Transverse colon (tissue), 4 donors: ENCODE measurements around the gene PDE4B. TPM values are rescaled to one million over a fixed set of nuclear protein-coding genes. Genes with fewer than 3 reads are reported as not detected.

Source experiments
- DNase-seq: peaks from one replicate; pipeline ENCODE4 v3.0.0-alpha.2; 2019
- H3K27ac ChIP-seq, 4 donors: fragments of 200-600 bp; sonication (generic); 2 replicates each; pipeline ENCODE4 v1.5.1; 2016 to 2018; ENCODE audit warnings: inconsistent platforms in 4 of 4
- H3K27me3 ChIP-seq: fragments of 200-600 bp; sonication (generic); 2 replicates; pipeline ENCODE4 v1.5.1; 2017; ENCODE audit warnings: inconsistent platforms
- H3K36me3 ChIP-seq, 4 donors: fragments of 200-600 bp; sonication (generic); 2 replicates each; pipeline ENCODE4 v1.5.1; 2017 to 2019; ENCODE audit warnings: inconsistent platforms in 4 of 4
- H3K4me1 ChIP-seq, 4 donors: fragments of 200-600 bp; sonication (generic); 2 replicates each; pipeline ENCODE4 v1.5.1; 2017 to 2020; ENCODE audit warnings: inconsistent platforms in 4 of 4
- H3K4me3 ChIP-seq, 4 donors: fragments of 200-600 bp; sonication (generic); 1 replicate in 1 of 4; 2 replicates in 3 of 4; pipeline versions ENCODE4 v1.5.1 to v1.6.1; 2017 to 2019; ENCODE audit warnings: inconsistent platforms in 4 of 4
- H3K9me3 ChIP-seq, 2 donors: fragments of 200-600 bp; sonication (generic); 2 replicates each; pipeline ENCODE4 v1.5.1; 2017 to 2019; ENCODE audit warnings: inconsistent platforms in 2 of 2
- EP300 ChIP-seq: sonication (generic); formaldehyde crosslinking; IDR thresholded peaks from one replicate; pipeline ENCODE4 v1.6.1; 2017; ENCODE audit warnings: antibody characterized with exemption, low read depth
- POLR2A ChIP-seq: fragments of 450-650 bp; IDR thresholded peaks from one replicate; pipeline ENCODE4 v1.6.1; 2016; ENCODE audit warnings: antibody characterized with exemption, mild to moderate bottlenecking, moderate library complexity
- POLR2AphosphoS5 ChIP-seq, 3 donors: sonication (generic); formaldehyde crosslinking; IDR thresholded peaks; one replicate each; pipeline ENCODE4 v1.6.1; 2016; ENCODE audit warnings: antibody characterized with exemption in 3 of 3
- WGBS, 2 donors: methylation state at CpG; one replicate each; pipeline ENCODE4 v1.1.5; 2018; ENCODE audit warnings: low coverage in 1 of 2; 5-methylcytosine and 5-hydroxymethylcytosine counted together
- in situ Hi-C, 4 donors: fragments of 200-750 bp; cut with MboI; loops; one replicate each; pipeline versions ENCODE4 v1.15.0 to v1.15.1; 2017; ENCODE audit warnings: low sequenced_read_pairs in 3 of 4, low pct_ligation_motif_present in 1 of 4, low pct_unique_long_range_greater_than_20kb in 1 of 4
- intact Hi-C: fragments of 100-400 bp; cut with DNase I; formaldehyde crosslinking; loops from one replicate; pipeline ENCODE4 v1.15.1; 2023; ENCODE audit warnings: low total_unique reads
- total RNA-seq, 4 donors: library from RNA; depleted of rRNA; stranded (reverse); fragments of >200 nt; gene quantifications; one replicate each; pipeline ENCODE4 v1.1.0, GENCODE V29; 2016
- TF ChIP-seq, protein P1 (sequence below), 5 experiments: fragments of 200-600 bp in 3 of 5; fragments of 450-650 bp in 2 of 5; sonication (generic) in 3 of 5; IDR thresholded peaks; 1 replicate in 2 of 5; 2 replicates in 3 of 5; pipeline ENCODE4 v1.5.1; 2016 to 2017; ENCODE audit warnings: antibody characterized with exemption in 5 of 5, inconsistent platforms in 3 of 5, mild to moderate bottlenecking in 2 of 5, moderate library complexity in 1 of 5

PDE4B gene
- total RNA-seq, 4 donors from 2014 or later = 4.5 to 14.8 (median 6.5) TPM

DNA sequence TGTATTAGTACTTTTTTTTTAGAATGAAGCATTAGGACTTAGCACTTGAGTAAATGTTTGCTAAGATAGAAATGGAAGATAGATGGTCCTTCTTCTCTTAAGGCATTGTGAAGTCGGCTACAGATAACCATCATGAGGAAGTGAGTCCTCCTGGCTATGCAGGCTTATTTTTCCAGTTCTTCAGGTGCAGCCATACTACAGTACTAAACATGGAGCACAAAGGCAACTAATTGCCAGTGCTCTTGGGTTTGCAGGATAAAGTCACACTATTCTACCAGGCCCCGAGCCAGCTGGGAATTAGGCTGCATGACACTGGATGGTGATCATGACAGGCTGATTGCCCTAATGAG, 543.9 kb downstream of the PDE4B start:
- TF ChIP-seq POLR2A (no peak), POLR2AphosphoS5 (IDR thresholded peaks at IDR 0.05) (no peak), EP300 (no peak)
- TF ChIP-seq, protein P1, sequence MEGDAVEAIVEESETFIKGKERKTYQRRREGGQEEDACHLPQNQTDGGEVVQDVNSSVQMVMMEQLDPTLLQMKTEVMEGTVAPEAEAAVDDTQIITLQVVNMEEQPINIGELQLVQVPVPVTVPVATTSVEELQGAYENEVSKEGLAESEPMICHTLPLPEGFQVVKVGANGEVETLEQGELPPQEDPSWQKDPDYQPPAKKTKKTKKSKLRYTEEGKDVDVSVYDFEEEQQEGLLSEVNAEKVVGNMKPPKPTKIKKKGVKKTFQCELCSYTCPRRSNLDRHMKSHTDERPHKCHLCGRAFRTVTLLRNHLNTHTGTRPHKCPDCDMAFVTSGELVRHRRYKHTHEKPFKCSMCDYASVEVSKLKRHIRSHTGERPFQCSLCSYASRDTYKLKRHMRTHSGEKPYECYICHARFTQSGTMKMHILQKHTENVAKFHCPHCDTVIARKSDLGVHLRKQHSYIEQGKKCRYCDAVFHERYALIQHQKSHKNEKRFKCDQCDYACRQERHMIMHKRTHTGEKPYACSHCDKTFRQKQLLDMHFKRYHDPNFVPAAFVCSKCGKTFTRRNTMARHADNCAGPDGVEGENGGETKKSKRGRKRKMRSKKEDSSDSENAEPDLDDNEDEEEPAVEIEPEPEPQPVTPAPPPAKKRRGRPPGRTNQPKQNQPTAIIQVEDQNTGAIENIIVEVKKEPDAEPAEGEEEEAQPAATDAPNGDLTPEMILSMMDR (IDR thresholded peaks at IDR 0.05) = no peak
- no peaks in the 10 kb centered on the region for H3K27me3 ChIP-seq
- peaks cover 0 to 45% (median 11%) of the 10 kb centered on the region in 4 donors for H3K4me1 ChIP-seq
- H3K9me3 ChIP-seq = no peaks in the 10 kb centered on the region
- intact Hi-C loops = no loop called here
- 65 to 87% methylated on average over 2 of the region's 2 CpGs for WGBS, 2 donors
- H3K36me3 ChIP-seq = no peaks in the 10 kb centered on the region
- peak overlapping the region; percentile 81 to 87 (median 83) for H3K27ac ChIP-seq
- DNase-seq = no peak
- peak overlapping the region in 1 of 4 donors; percentile 60 for H3K4me3 ChIP-seq
- in situ Hi-C loops = loop anchor here in 1 of 4 donors (25.0 kb wide), 1 partner anchor 1274 kb away; no protein-coding TSS in a partner anchor

DNA sequence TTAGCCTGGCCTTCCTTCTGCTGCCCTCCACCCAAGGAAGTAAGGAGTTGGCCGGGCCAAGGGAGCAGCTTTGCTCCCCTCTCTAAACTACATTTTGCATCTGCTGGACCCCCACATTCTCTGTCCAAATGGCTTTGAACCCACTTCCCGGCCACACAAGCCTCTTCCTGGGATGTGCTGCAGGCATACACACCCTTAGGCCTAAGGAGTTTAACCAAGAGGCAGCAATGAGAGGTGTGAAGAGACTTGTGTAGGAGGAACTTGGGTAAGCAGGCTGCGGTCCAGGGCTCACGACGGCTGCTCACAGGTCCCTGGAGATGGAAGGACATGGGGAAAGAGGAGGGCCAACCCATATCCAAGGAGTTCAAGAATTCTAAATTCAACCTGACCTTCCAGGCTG, 544.6 kb downstream of the PDE4B start:
- H3K27me3 ChIP-seq = no peaks in the 10 kb centered on the region
- 57 to 91% methylated on average over 4 to 5 of the region's 5 CpGs for WGBS, 2 donors

DNA sequence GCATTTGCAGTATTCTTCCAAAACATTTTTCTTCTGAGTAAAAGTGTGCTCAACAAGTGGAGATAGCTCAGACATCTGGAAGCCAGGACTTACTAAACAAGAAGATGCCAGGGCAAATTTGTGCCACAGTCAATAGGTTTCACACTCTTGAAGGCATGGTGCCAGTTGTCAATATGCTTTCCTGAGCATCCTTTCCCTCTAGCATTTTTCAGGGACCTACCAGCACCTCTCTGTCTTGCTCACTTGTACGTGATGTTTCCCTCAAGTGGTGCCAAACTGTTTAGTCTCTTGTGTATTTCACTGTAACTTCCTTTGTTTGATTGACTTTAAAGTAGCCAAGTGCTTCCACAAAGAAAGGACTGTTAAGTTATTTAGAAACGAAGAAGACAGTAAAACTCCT, 547.2 kb downstream of the PDE4B start:
- Histone ChIP-seq H3K4me1 (peaks cover 0 to 31% (median 3%) of the 10 kb centered on the region in 4 donors), H3K36me3 (no peaks in the 10 kb centered on the region), H3K27ac (peak overlapping the region in 1 of 4 donors; percentile 26), H3K27me3 (no peaks in the 10 kb centered on the region), H3K9me3 (no peaks in the 10 kb centered on the region), H3K4me3 (no peak overlapping the region)
- DNase-seq = no peak
- intact Hi-C loops = no loop called here
- 9 to 13% methylated on average over 2 of the region's 2 CpGs for WGBS, 2 donors
- TF ChIP-seq POLR2A = no peak
- no peak for TF ChIP-seq EP300
- TF ChIP-seq POLR2AphosphoS5 (IDR thresholded peaks at IDR 0.05) = no peak
- TF ChIP-seq, protein P1 (IDR thresholded peaks at IDR 0.05) = no peak
- in situ Hi-C loops = loop anchor here in 1 of 4 donors (25.0 kb wide), 1 partner anchor 1278 kb away; no protein-coding TSS in a partner anchor

More for the DNA sequence above, 544.6 kb downstream of the PDE4B start:
- TF ChIP-seq POLR2AphosphoS5 (IDR thresholded peaks at IDR 0.05) = no peak
- TF ChIP-seq EP300 = no peak
- no peak for TF ChIP-seq POLR2A
- TF ChIP-seq, protein P1 (IDR thresholded peaks at IDR 0.05) = no peak
- no peaks in the 10 kb centered on the region for H3K9me3 ChIP-seq
- H3K4me1 ChIP-seq = peaks cover 0 to 45% (median 10%) of the 10 kb centered on the region in 4 donors
- no peak for DNase-seq
- H3K4me3 ChIP-seq = no peak overlapping the region
- in situ Hi-C loops (loop anchor here in 1 of 4 donors (25.0 kb wide), 1 partner anchor 1275 kb away; no protein-coding TSS in a partner anchor), intact Hi-C loops (no loop called here)
- H3K36me3 ChIP-seq = no peaks in the 10 kb centered on the region
- peak overlapping the region; percentile 81 to 87 (median 83) for H3K27ac ChIP-seq

DNA sequence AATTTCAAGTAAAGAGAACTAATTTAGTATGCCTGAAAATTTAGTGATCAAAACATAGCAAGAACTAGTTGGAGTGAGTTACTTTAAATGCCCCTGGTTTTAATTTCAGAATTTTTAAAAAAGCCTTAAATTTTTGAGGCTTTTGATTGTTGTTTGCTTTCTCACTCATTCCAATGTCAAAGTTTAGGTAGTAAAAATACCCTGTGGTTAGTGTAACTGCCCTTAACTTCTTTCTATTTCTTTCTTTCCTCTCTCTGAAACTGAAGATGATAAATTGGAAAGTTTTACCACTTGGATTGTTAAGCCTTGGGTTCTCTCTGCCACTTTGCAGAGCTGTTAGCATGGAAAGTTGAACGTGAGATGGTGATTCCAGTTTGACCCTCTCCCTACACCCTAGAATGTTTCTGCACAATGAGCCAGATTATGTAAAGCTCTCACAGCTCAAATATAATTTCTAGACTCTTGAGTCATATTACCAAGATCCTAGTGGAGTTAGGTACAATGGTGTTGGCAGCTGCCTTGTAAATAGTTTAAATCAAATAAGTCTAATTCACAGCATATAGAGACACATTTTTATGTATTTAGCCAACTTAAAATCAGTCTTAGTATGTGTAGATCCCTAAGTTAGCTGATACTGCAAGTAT, 548.9 kb downstream of the PDE4B start:
- intact Hi-C loops = no loop called here
- no peak overlapping the region for H3K27ac ChIP-seq
- TF ChIP-seq, protein P1 (IDR thresholded peaks at IDR 0.05) = no peak
- TF ChIP-seq EP300 (no peak), POLR2AphosphoS5 (IDR thresholded peaks at IDR 0.05) (no peak), POLR2A (no peak)
- WGBS, 2 donors = 67 to 83% methylated on average over 1 of the region's 1 CpG
- no peak for DNase-seq
- no peaks in the 10 kb centered on the region for H3K27me3 ChIP-seq
- in situ Hi-C loops = loop anchor here in 1 of 4 donors (25.0 kb wide), 1 partner anchor 1279 kb away; no protein-coding TSS in a partner anchor
- no peak overlapping the region for H3K4me3 ChIP-seq
- no peaks in the 10 kb centered on the region for H3K36me3 ChIP-seq
- H3K4me1 ChIP-seq = peaks cover 0 to 28% (median 3%) of the 10 kb centered on the region in 4 donors
- no peaks in the 10 kb centered on the region for H3K9me3 ChIP-seq
